CD4-positive, alpha-beta T cell treated with Interleukin-1 beta for 1 hour (primary cell): ENCODE data around the gene FETUB.

ENCODE experiments used
- DNase-seq, 2 donors: peaks; one replicate each; pipeline ENCODE4 v3.0.0-alpha.2; 2020 to 2022

Gene FETUB

DNA sequence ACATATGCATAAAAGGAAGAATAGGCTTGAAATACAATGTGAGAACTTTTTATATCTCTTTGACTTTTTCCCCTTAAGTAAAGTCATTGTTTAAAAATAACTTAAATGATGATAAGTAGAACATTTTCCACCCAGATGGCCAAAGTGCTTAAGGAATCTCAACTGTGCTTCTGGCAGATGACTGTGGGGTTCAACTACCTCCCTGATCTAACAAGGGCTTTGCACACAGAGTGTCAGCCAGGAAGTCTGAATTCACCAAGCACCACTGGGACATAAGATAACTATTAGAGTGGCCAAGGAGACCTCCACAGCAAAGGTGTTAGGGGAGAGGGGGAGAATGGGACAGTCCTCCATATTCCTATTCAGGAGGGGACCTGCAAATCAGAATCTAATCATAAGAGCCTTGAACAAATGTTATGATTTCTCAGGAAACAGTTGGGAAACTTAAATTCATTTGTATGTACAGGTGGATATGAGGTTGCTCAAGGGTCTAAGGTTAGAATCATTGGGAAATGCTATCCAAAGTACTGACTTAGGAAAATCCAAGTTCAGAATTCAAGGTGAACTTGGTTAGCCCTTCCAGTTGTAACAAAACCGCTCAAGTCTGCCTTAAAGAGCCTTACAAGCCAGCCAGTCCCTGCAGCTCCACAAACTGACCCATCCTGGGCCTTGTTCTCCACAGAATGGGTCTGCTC lies at the start of gene FETUB:
FETUB (plus strand) TSS at position 622 of the 695 bp plus-strand sequence; CDS start at position 684, 62 bp downstream.
- no peak for DNase-seq

GRCh38 chr3:186590580-186591295 lies 49.5 kb upstream of the FETUB start:
- no peak for DNase-seq

GRCh38 chr3:186592682-186593081 lies 47.5 kb upstream of the FETUB start:
- no peak for DNase-seq

- no peak for DNase-seq
Observed at GRCh38 chr3:186593862-186594261, 46.3 kb upstream of the FETUB start.

DNA sequence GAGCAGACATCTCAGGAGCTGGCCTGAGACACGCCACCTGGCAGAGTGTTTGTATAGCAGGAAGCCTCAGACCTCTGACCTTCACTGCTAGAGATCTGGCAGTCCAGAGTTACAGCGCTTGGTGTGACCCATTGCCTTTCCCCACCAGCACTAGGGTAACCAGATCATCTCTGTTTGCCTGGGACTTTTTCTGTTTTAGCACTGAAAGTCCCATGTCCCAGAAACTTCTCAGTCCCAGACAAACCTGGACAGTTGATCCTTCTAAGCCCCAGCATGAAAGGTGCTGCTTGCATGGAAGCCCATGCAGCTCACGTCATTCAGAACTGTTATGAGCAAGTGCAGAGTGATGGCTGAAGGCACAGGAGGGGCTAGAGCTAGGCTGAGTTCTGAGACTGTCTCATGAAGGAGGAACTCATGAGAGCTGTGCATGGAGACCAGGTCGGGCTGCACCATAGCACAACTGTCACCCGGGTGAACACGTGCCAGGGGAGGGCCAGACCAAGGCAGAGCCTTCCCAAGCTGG lies 45.5 kb upstream of the FETUB start:
- no peak for DNase-seq

GRCh38 chr3:186596568-186597287 lies 43.5 kb upstream of the FETUB start:
- no peak for DNase-seq

DNA sequence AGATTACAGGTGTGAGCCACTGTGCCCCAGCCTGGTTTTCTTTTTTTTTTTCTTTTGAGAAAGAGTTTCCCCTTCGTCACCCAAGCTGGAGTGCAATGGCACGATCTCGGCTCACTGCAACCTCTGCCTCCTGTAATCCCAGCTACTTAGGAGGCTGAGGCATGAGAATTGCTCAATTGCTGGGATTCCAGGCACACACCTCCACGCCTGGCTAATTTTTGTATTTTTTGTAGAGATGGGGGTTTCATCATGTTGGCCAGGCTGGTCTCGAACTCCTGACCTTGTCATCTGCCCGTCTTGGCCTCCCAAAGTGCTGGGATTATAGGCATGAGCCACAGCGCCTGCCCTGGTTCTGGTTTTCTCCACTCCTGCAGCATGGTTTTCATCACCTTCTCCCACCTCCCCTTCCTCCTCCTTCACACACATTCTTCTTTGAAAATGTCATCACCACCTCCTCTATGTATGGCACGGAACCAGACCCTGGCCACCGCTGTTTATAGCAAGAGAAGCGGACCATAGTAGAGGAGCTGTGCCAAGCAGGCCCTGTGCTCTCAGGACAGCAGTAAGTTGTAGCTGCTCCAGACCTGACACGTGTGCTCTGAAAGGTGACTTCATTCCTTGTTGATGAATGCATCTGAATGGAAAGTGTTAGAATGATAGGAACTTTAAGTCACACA lies 42.0 kb upstream of the FETUB start:
- no peak for DNase-seq

- DNase-seq = no peak
Observed at GRCh38 chr3:186598794-186599141, 41.4 kb upstream of the FETUB start.

- DNase-seq = no peak
Observed at GRCh38 chr3:186599142-186599784, 40.9 kb upstream of the FETUB start.

DNA sequence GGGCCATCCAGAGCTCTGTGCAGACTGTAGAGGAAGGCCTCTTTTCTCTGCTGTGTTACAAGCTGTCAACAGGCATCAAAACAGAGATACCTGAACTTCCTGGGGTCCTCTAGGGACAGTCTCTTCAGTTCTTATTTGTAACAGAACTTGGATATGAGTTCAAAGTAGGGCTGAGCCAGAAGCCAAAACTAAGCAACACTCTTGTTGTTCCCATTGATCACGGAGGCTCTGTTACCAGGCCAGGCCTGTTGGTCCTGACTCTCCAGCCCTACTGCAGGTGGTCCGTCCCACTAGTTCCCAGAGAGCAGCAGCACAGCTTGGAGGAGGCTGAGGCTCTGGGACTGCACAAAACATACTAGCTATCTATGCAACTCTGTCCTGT lies 40.4 kb upstream of the FETUB start:
- no peak for DNase-seq

DNA sequence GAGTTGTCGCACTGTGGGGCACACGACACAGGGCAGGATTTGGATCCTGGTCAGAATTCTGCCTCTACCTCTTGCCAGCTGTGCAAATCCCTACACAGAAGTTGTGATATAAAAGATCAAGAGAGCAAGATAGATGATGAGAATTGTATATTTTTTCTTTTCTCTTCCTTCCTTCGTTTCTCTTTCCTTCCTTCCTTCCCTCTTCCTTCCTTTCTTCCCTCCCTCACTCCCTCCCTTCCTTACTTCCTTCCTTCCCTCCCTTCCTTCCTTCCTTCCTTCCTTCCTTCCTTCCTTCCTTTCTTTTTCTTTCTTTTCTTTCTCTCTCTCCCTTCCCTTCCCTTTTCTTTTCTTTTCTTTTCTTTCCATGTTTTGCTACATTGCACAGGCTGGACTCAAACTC lies 39.3 kb upstream of the FETUB start:
- no peak for DNase-seq

GRCh38 chr3:186603159-186603558 lies 37.0 kb upstream of the FETUB start:
- no peak for DNase-seq

DNA sequence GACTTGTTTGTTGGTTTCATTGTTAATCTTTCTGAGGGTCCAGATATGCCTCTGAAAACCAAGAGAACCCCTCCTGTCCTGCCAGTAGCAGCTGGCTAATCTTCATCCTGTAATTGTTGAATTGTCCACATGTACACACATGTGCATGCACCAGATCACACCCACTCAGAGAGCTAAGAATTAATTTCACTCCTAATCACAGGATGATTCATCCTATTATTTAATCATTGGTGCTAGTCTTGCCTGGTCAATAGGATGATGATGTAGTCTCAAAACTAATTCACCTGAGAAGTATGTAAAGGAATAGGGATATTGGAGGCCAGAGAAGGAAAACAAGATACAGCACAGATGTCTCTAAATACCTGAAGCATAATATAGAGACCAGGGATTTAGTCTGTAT lies 35.1 kb upstream of the FETUB start:
- DNase-seq = no peak

GRCh38 chr3:186605561-186606545 lies 34.3 kb upstream of the FETUB start:
- DNase-seq = no peak

DNA sequence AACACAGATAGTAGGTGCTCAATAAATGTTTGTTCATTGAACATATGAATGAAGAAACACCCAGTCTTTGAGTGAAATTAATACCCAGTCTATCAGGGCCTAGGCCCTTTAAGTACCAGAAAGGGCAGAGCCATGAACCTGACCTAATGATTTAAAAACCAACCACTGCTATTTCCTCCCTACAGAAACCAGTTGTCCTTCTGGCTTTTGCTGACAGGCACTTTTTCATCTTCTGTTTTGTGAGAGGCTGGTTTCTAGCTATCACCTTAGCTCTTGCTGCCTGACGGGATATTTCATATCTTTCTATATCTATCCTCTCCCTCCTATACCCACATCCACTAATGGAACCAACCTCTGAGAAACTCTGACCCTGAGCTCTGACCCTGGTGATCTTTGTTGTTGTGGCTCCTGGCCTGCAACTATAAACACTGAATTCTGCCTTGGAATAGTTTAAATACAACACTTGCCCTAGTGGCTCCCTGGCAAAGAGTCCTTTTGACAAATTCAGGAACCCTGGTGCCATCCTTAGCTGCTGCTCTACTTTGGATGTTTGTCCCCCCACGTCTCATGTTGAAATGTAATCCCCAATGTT lies 31.5 kb upstream of the FETUB start:
- DNase-seq = no peak

GRCh38 chr3:186609247-186609868 lies 30.8 kb upstream of the FETUB start:
- DNase-seq = no peak

GRCh38 chr3:186612065-186612464 lies 28.1 kb upstream of the FETUB start:
- DNase-seq = no peak

DNA sequence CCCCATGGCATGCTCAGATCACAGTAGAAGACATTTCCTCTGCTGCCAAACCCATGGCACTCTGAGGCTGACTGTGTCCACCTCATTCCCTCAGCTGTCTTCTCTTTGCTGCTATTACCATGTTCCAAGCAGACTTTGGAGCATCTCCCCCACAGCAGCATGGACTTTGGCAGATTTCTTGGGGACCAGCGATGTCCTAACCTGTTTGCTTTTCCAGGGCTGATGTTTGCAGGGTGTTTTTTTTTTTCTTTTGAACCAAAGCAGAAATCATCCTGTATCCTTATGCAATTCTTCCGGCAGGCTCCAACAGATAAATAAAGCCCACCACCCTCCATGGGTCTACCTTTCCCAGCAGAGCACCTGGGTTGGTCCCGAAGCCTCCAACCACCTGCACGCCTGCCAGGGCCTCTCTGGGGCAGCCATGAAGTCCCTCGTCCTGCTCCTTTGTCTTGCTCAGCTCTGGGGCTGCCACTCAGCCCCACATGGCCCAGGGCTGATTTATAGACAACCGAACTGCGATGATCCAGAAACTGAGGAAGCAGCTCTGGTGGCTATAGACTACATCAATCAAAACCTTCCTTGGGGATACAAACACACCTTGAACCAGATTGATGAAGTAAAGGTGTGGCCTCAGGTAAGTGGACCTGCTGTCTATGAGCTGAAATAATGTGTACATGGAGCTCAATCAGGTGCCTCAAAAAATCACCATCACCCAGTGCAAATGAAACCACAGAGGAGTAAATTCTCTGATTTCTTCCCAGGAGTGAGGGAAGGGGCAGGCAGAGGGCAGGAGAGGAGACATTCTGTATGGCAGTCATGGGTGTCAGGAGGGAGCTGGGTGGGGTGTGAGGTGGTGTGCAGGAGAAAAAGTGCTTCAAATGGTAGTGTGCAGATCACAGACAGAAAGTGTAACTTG lies 27.2 kb upstream of the FETUB start, which contains the start of gene AHSG:
AHSG (plus strand) TSS at position 340 of the 916 bp plus-strand sequence; CDS start at position 422, 82 bp downstream.
- no peak for DNase-seq

DNA sequence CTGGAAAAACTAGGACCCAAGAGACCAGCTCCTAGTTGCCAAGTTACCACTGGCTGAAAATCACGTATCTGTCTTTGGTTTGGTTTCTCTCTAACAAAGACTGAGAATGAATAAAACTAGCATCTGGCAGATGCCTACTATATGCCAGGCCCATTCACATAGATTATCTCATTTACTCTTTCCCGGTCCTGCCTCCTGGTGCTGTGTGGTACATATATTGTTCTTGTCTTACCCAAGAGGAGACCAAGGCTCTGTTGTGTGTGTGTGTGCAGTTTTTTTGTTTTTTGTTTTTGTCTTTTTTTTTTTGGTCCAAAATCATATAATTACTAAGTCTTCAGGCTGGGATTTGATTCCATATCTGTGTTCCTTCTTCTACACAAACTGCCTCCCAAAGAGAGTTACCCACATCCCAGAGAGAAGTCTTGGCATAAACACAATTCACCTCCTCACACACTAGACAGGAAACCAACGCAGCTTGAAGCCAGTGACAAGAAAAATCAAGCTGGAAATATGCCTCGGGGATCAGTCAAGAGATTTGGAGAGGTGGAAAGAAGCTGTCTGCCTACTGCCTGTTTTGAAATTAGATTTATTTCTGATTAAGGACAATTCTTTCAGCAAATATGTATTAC lies 26.4 kb upstream of the FETUB start:
- DNase-seq = no peak
